Upper lobe of left lung (tissue), 6 donors: ENCODE results near the gene KMT2E. TPM values are rescaled to one million over a fixed set of nuclear protein-coding genes. Genes with fewer than 3 reads are reported as not detected.

Experiments used
- ATAC-seq, 2 donors: fragments of 200-7000 bp; cut with Tn5 transposase; one replicate each; pipeline ENCODE4 v1.9.1; 2022; ENCODE audit warnings: mild to moderate bottlenecking in 2 of 2, moderate library complexity in 2 of 2; ENCODE audit not compliant: low FRiP score in 2 of 2
- DNase-seq, 2 donors: peaks; one replicate each; pipeline ENCODE4 v3.0.0-alpha.2; 2019 to 2020
- H3K27ac ChIP-seq, 4 donors: fragments of 200-600 bp; sonication (generic); one replicate each; pipeline ENCODE4 v1.5.1; 2016 to 2019
- H3K27me3 ChIP-seq, 4 donors: fragments of 200-600 bp; sonication (generic); one replicate each; pipeline ENCODE4 v1.5.1; 2017 to 2019
- H3K36me3 ChIP-seq, 4 donors: fragments of 200-600 bp; sonication (generic); one replicate each; pipeline ENCODE4 v1.5.1; 2016 to 2019
- H3K4me1 ChIP-seq, 4 donors: fragments of 200-600 bp; sonication (generic); one replicate each; pipeline ENCODE4 v1.5.1; 2018 to 2019
- H3K4me3 ChIP-seq, 4 donors: fragments of 200-600 bp; sonication (generic); one replicate each; pipeline ENCODE4 v1.5.1; 2017 to 2019; ENCODE audit warnings: mild to moderate bottlenecking in 2 of 4, moderate library complexity in 1 of 4
- H3K9me3 ChIP-seq, 4 donors: fragments of 200-600 bp; sonication (generic); one replicate each; pipeline ENCODE4 v1.5.1; 2018 to 2019
- CTCF ChIP-seq, 6 experiments: fragments of 450-650 bp in 4 of 6; fragments of 200-600 bp in 2 of 6; sonication (generic) in 2 of 6; IDR thresholded peaks; one replicate each; pipeline ENCODE4 v1.5.1; 2016 to 2019; ENCODE audit warnings: antibody characterized with exemption in 6 of 6
- EP300 ChIP-seq, 4 donors: sonication (generic); formaldehyde crosslinking; IDR thresholded peaks; one replicate each; pipeline ENCODE4 v1.5.1; 2017; ENCODE audit warnings: antibody characterized with exemption in 4 of 4, control low read depth in 2 of 4
- POLR2A ChIP-seq, 4 donors: fragments of 450-650 bp; IDR thresholded peaks; one replicate each; pipeline ENCODE4 v1.5.1; 2016 to 2017; ENCODE audit warnings: antibody characterized with exemption in 4 of 4, mild to moderate bottlenecking in 2 of 4
- POLR2AphosphoS5 ChIP-seq, 2 donors: sonication (generic); formaldehyde crosslinking; IDR thresholded peaks; one replicate each; pipeline ENCODE4 v1.5.1; 2017; ENCODE audit warnings: antibody characterized with exemption in 2 of 2
- WGBS, 2 donors: methylation state at CpG; one replicate each; pipeline ENCODE4 v1.1.5; 2017 to 2018; 5-methylcytosine and 5-hydroxymethylcytosine counted together
- total RNA-seq, 6 donors: library from RNA; depleted of rRNA in 4 of 6; stranded (reverse); fragments of >200 nt in 4 of 6; gene quantifications; one replicate each; pipeline versions ENCODE4 v1.1.0 to v1.2.1, GENCODE V29; 2016 to 2021
- donor health status: DM: no; HTN: no; CAD: no; lungs with moderate emphysema.
- donor health status: DM: no; HTN: yes; CAD: no; lungs with severe emphysema.

Gene KMT2E
- total RNA-seq, 6 donors from 2014 or later = 77.3 to 182 (median 105) TPM

GRCh38 chr7:104992306-104992705 is 21.7 kb upstream of the KMT2E start:
- Histone ChIP-seq H3K4me1 (peaks cover 15 to 51% (median 40%) of the 10 kb centered on the region in 4 donors), H3K9me3 (no peaks in the 10 kb centered on the region), H3K36me3 (peaks cover 0 to 15% (median 4%) of the 10 kb centered on the region in 4 donors), H3K27ac (no peak overlapping the region), H3K4me3 (no peak overlapping the region), H3K27me3 (no peaks in the 10 kb centered on the region)
- 59 to 75% methylated on average over 2 of the region's 2 CpGs for WGBS, 2 donors
- DNase-seq (no peak), ATAC-seq (no peak)
- TF ChIP-seq CTCF (IDR thresholded peaks at IDR 0.05) (no peak), POLR2A (IDR thresholded peaks at IDR 0.05) (no peak), POLR2AphosphoS5 (IDR thresholded peaks at IDR 0.05) (no peak)

GRCh38 chr7:104993217-104993862 is 20.7 kb upstream of the KMT2E start:
- no peak for TF ChIP-seq POLR2AphosphoS5 (IDR thresholded peaks at IDR 0.05)
- TF ChIP-seq POLR2A (IDR thresholded peaks at IDR 0.05) = no peak
- TF ChIP-seq CTCF (IDR thresholded peaks at IDR 0.05) = no peak
- TF ChIP-seq EP300 (IDR thresholded peaks at IDR 0.05) = no peak
- no peak overlapping the region for H3K27ac ChIP-seq
- ATAC-seq (no peak), DNase-seq (no peak)
- no peaks in the 10 kb centered on the region for H3K9me3 ChIP-seq
- peaks cover 13 to 57% (median 43%) of the 10 kb centered on the region in 4 donors for H3K4me1 ChIP-seq
- no peaks in the 10 kb centered on the region for H3K27me3 ChIP-seq
- 65 to 85% methylated on average over 2 of the region's 2 CpGs for WGBS, 2 donors
- H3K4me3 ChIP-seq = no peak overlapping the region
- peaks cover 0 to 15% (median 4%) of the 10 kb centered on the region in 4 donors for H3K36me3 ChIP-seq

GRCh38 chr7:104998040-104998752 is 15.8 kb upstream of the KMT2E start:
- H3K4me1 ChIP-seq = peaks cover 43 to 93% (median 74%) of the 10 kb centered on the region in 4 donors
- DNase-seq (no peak), ATAC-seq (no peak)
- 76 to 87% methylated on average over 3 of the region's 3 CpGs for WGBS, 2 donors
- H3K27me3 ChIP-seq = no peaks in the 10 kb centered on the region
- H3K36me3 ChIP-seq = peaks cover 0 to 5% (median 0%) of the 10 kb centered on the region in 4 donors
- TF ChIP-seq CTCF (IDR thresholded peaks at IDR 0.05) (no peak), POLR2A (IDR thresholded peaks at IDR 0.05) (no peak)
- H3K27ac ChIP-seq = no peak overlapping the region
- H3K9me3 ChIP-seq = no peaks in the 10 kb centered on the region
- H3K4me3 ChIP-seq = no peak overlapping the region

GRCh38 chr7:105000200-105000599 is 13.8 kb upstream of the KMT2E start:
- H3K36me3 ChIP-seq = peaks cover 0 to 2% (median 0%) of the 10 kb centered on the region in 4 donors
- H3K4me3 ChIP-seq = no peak overlapping the region
- 49 to 59% methylated on average over 4 of the region's 4 CpGs for WGBS, 2 donors
- no peaks in the 10 kb centered on the region for H3K27me3 ChIP-seq
- no peak overlapping the region for H3K27ac ChIP-seq
- ATAC-seq (no peak), DNase-seq (no peak)
- peaks cover 56 to 95% (median 78%) of the 10 kb centered on the region in 4 donors for H3K4me1 ChIP-seq
- no peak for TF ChIP-seq EP300 (IDR thresholded peaks at IDR 0.05)
- no peak for TF ChIP-seq POLR2AphosphoS5 (IDR thresholded peaks at IDR 0.05)
- TF ChIP-seq CTCF (IDR thresholded peaks at IDR 0.05) = no peak
- TF ChIP-seq POLR2A (IDR thresholded peaks at IDR 0.05) = no peak
- no peaks in the 10 kb centered on the region for H3K9me3 ChIP-seq
